AG10803 (cell line): ENCODE results near the gene PCDH17.

Experiments used
- DNase-seq: peaks from one replicate; pipeline ENCODE4 v3.0.0; 2010; ENCODE audit warnings: low read depth
- H3K4me3 ChIP-seq: 2 replicates; pipeline ENCODE4 v1.5.1; 2011; ENCODE audit warnings: mild to moderate bottlenecking, low read length, control low read depth
- TF ChIP-seq, protein P1 (sequence below): conservative IDR thresholded peaks from 2 replicates; pipeline ENCODE4 v1.5.1; 2011; ENCODE audit warnings: mild to moderate bottlenecking, low read length, control low read depth, inconsistent platforms

The PCDH17 gene

DNA sequence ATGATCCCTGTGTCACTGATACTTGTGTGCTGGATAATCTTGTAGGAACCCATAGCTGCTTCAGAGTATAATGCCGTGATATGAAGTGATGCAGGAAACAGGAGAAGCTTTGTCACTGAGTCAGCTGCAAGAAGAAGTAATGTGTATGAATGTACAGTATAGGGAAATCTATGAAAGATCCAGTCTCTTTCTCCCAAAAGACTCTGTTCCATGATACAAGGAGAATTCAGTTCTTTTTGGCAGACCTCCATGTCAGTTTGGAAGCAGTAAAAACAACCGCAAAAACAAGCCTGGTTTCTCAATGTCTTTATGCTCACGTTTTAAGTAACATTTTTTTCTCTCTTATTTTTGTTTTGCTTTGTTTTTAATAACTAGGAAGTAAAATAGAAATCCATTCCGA, 33.9 kb downstream of the PCDH17 start:
- no peak overlapping the region for H3K4me3 ChIP-seq
- no peak for DNase-seq
- TF ChIP-seq, protein P1, sequence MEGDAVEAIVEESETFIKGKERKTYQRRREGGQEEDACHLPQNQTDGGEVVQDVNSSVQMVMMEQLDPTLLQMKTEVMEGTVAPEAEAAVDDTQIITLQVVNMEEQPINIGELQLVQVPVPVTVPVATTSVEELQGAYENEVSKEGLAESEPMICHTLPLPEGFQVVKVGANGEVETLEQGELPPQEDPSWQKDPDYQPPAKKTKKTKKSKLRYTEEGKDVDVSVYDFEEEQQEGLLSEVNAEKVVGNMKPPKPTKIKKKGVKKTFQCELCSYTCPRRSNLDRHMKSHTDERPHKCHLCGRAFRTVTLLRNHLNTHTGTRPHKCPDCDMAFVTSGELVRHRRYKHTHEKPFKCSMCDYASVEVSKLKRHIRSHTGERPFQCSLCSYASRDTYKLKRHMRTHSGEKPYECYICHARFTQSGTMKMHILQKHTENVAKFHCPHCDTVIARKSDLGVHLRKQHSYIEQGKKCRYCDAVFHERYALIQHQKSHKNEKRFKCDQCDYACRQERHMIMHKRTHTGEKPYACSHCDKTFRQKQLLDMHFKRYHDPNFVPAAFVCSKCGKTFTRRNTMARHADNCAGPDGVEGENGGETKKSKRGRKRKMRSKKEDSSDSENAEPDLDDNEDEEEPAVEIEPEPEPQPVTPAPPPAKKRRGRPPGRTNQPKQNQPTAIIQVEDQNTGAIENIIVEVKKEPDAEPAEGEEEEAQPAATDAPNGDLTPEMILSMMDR, result no peak

DNA sequence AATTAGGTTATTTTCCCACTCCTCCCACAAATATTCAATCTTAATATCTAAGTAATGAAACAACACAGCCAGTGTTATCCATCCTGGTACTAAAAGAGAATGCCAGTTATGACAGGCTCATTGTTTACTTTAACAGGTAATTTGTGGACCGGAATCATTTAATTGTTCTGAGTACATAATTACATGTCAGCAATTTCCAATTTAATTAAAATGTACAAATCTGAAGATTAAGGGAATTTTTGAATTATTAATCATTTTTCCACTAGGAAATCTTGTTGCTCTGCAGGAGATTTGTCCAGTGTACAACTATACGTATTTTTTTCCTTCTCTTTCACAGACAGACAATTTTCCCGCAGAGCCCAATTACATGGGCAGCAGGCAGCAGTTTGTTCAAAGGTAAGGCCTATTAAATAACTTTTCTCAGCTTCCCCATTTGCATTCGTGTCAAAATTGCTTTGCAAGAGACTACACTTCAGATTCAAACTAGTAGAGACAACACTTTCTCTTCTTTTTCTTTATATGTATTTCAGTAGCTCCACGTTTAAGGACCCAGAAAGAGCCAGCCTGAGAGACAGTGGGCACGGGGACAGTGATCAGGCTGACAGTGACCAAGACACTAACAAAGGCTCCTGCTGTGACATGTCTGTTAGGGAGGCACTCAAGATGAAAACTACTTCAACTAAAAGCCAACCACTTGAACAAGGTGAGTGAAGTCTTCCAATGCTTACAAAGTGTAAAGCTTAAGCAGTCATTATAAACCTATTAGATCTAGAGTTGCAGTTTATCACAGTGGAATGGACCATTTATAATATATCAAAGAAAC, 34.8 kb downstream of the PCDH17 start:
- no peak for DNase-seq
- TF ChIP-seq, protein P1, result no peak
- H3K4me3 ChIP-seq, result no peak overlapping the region

DNA sequence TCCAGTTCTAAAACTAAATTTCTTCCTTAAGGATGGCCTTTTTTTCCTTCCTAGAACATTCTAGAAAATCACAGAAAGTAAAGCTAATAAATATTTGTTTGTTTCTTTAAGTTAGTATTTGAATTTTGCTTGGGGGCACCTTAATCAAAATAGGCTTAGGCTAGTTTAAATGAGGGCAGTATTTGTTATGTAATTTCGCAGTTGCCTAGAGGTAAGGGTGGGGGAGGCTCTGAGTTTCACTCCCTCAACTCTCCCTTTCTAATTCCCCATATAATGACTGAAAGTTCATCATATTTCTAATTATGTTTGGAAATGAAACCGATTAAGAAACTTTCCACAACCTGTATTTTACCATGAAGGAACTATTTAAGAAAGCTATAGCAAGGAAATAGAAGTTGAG, 40.6 kb downstream of the PCDH17 start:
- TF ChIP-seq, protein P1, result no peak
- no peak for DNase-seq
- H3K4me3 ChIP-seq, result no peak overlapping the region

DNA sequence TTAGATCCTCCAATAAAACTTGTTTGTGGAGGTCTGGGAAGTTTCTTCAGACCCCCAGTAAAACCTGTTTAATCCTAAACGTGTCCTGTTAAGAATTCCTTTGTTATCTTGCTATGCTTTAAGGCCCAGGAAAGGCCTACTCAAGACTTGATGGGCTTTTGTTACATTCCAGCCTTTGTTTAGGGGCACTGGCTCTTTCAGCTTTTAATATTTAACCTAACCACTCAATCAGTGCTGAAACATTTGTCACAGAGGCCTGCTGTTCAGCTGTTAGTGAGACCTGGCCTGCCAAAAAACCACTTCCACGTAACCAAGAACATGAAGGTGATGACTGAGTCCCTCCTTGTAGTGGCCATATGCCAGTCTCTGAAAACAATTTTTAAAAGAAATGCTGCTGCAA, 41.7 kb downstream of the PCDH17 start:
- DNase-seq, result no peak
- no peak overlapping the region for H3K4me3 ChIP-seq
- TF ChIP-seq, protein P1, result no peak

DNA sequence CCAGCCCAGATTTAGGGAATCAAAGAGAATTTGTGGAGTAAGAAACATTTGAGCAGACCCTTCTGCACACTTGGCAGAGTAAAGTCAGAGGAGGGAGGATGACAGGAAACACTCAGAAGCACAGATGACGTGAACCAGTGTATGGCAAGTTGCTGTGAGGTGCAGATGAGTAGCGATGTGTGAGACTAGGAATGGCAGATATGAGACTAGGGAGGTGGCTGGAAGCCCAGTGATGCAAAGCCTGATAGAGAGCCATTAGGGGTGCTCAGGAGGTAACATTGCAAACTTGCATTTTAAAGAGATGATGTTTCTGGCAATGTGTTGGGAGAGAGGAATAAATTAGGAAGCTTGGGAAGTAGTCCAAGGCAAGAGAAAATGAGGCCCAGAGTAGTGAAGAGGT, 44.0 kb downstream of the PCDH17 start:
- TF ChIP-seq, protein P1, result no peak
- DNase-seq, result no peak
- H3K4me3 ChIP-seq, result no peak overlapping the region

DNA sequence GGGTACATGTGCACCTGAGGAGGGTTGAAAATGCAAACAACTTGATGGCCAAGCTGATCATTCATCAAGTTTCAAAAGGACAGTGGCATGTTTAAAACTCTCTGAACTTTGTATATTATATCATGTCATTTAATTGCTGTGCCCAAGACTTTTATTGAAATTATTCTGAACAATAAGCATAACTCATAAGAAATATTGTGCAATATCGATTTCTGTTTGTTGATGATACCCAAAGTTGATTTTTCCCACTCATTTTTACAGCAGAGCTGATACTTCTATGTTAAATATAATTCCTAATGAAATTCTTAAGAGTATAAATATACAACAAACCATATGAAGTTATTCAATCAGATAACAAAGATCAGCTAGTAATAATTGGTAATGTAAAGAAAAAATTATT, 49.1 kb downstream of the PCDH17 start:
- no peak overlapping the region for H3K4me3 ChIP-seq
- TF ChIP-seq, protein P1, result no peak
- DNase-seq, result no peak

DNA sequence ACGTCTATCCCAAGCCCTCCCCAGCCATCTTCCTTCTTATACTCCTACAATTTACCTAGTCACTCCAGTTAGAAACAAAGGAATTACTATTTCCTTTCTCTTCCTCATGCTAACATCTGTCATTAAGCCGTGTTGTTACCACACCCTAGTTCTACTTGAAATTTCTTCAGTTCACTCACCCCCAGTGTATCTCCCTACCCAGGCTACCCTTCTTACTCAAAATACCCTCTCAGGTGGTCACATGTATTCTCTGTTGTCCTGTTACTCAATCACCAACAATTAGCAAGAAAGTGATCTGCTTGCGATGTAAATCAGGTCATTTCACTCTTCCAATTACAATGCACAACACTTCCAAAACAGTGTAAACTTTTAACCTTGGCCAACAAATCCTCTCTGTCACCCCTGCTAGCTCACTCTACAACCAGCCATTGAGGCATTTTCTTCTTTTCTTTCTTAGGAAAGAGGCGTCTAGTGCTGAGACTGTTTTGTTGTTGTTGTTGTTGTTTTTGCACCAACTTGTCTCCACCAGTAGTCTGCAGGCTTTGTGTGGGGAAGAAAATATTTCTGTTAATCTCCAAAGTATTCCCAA, 50.7 kb downstream of the PCDH17 start:
- H3K4me3 ChIP-seq, result no peak overlapping the region
- DNase-seq, result no peak
- TF ChIP-seq, protein P1, result no peak
